PC-9 (cell line): Measurements from ENCODE around the gene OBSCN. TPM values are rescaled to one million over a fixed set of nuclear protein-coding genes. Genes with fewer than 3 reads are reported as not detected.

Experiments used
- BruUV-seq: library from RNA; stranded (reverse); fragments of 400-500 nt; replicated peaks from 2 replicates; lab custom pipeline; 2021; lab: Mats Ljungman, UMichigan
- CTCF ChIA-PET: fragments of 300-600 bp; sonication (Branson Sonifier 250); formaldehyde crosslinking; loops from one replicate; lab custom pipeline; 2022; ENCODE audit warnings: antibody characterized with exemption; lab: Charles Lee
- POLR2A ChIA-PET: fragments of 300-600 bp; sonication (Branson Sonifier 250); formaldehyde crosslinking; loops from one replicate; lab custom pipeline; 2022; ENCODE audit warnings: antibody characterized with exemption; ENCODE audit not compliant: unreplicated experiment; lab: Charles Lee
- DNase-seq, 2 experiments: peaks; one replicate each; pipeline versions ENCODE4 v3.0.0 to v3.0.0-alpha.2; 2015 to 2022; ENCODE audit warnings: mixed read lengths in 1 of 2
- H2AFZ ChIP-seq: fragments of 200-600 bp; sonication (generic); 2 replicates; pipeline ENCODE4 v1.8.1; 2017; ENCODE audit warnings: antibody characterized with exemption
- H3F3A ChIP-seq: fragments of 200-600 bp; sonication (generic); 2 replicates; pipeline ENCODE4 v1.8.1; 2017; ENCODE audit warnings: antibody characterized with exemption, mild to moderate bottlenecking, low read depth; ENCODE audit not compliant: insufficient read depth
- H3K27ac ChIP-seq: fragments of 200-600 bp; sonication (generic); 2 replicates; pipeline ENCODE4 v1.6.1; 2016; ENCODE audit warnings: mixed run types
- H3K27me3 ChIP-seq: fragments of 200-600 bp; sonication (generic); 2 replicates; pipeline ENCODE4 v1.6.1; 2016; ENCODE audit warnings: low read depth, mixed run types; ENCODE audit not compliant: insufficient read depth
- H3K36me3 ChIP-seq: fragments of 200-600 bp; sonication (generic); 2 replicates; pipeline ENCODE4 v1.6.1; 2016; ENCODE audit warnings: low read depth, mixed run types
- H3K4me1 ChIP-seq: fragments of 200-600 bp; sonication (generic); replicated peaks from 2 replicates; pipeline ENCODE4 v1.6.1; 2016; ENCODE audit warnings: mixed run types; ENCODE audit not compliant: insufficient read depth
- H3K4me2 ChIP-seq: fragments of 200-600 bp; sonication (generic); 2 replicates; pipeline ENCODE4 v1.6.1; 2017; ENCODE audit warnings: mixed run types
- H3K4me3 ChIP-seq: fragments of 200-600 bp; sonication (generic); 2 replicates; pipeline ENCODE4 v1.6.1; 2016; ENCODE audit warnings: mixed run types
- H3K79me2 ChIP-seq: fragments of 200-600 bp; sonication (generic); 2 replicates; pipeline ENCODE4 v1.6.1; 2017; ENCODE audit warnings: low read depth, mixed run types
- H3K9me2 ChIP-seq: fragments of 200-600 bp; sonication (generic); 2 replicates; pipeline ENCODE4 v1.8.1; 2017; ENCODE audit warnings: mild to moderate bottlenecking; ENCODE audit not compliant: insufficient read depth
- H3K9me3 ChIP-seq: fragments of 200-600 bp; sonication (generic); 2 replicates; pipeline ENCODE4 v1.8.1; 2016; ENCODE audit warnings: low read depth; ENCODE audit not compliant: insufficient read depth
- H4K20me1 ChIP-seq: fragments of 200-600 bp; sonication (generic); 2 replicates; pipeline ENCODE4 v1.8.1; 2017; ENCODE audit not compliant: insufficient read depth
- CTCF ChIP-seq: fragments of 200-600 bp; sonication (generic); conservative IDR thresholded peaks from 2 replicates; pipeline ENCODE4 v1.6.1; 2017; ENCODE audit warnings: mixed run types, antibody characterized with exemption, mild to moderate bottlenecking, moderate library complexity
- EZH2 ChIP-seq: fragments of 200-600 bp; sonication (generic); IDR thresholded peaks from 2 replicates; pipeline ENCODE4 v1.8.0; 2017; ENCODE audit warnings: antibody characterized with exemption, low read depth
- intact Hi-C: fragments of 100-400 bp; cut with micrococcal nuclease; formaldehyde crosslinking; loops from one replicate; pipeline ENCODE4 v1.10.0; 2022; ENCODE audit not compliant: unreplicated experiment
- total RNA-seq: library from RNA; stranded (reverse); gene quantifications from 2 replicates; pipeline ENCODE4 v1.2.3, GENCODE V29; 2021

OBSCN gene
- total RNA-seq, 1 experiment from 2014 or later: 62.9 TPM

DNA sequence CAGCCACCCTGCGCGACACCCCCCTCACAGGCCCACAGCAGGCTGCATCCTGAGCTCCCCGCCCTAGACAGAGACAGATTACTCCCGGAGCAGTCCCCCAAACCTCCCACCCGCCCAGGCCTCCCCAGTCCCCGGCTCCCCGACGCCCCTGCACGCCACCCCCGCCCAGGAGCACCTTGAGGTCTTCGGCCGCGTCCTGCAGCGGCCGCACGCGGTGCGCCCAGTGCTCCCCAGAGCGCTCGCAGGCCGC, 198.1 kb downstream of the OBSCN start:
- BruUV-seq: no TSS peak
- ChIA-PET CTCF (no interaction called here), POLR2A (interaction anchor here (0.5 to 0.8 kb wide), 3 partner anchors 46 to 80 kb away, joined by 4 to 7 read pairs (median 4); a partner anchor contains a TSS)
- DNase-seq: no peak
- peak overlapping the region; percentile 95 for H3K4me3 ChIP-seq
- no peaks in the 10 kb centered on the region for H3K9me3 ChIP-seq
- no peak overlapping the region for H2AFZ ChIP-seq
- peaks cover 45% of the 10 kb centered on the region for H3K4me1 ChIP-seq
- no peaks in the 10 kb centered on the region for H3K27me3 ChIP-seq
- intact Hi-C loops: loop anchor here (2.0 to 5.0 kb wide), 4 partner anchors 27 to 275 kb away; partner anchors contain the start of gene RNF187
- H3K27ac ChIP-seq: peak overlapping the region; percentile 77
- TF ChIP-seq CTCF (no peak), EZH2 (no peak)
- peaks cover 85% of the 10 kb centered on the region for H3K79me2 ChIP-seq
- peaks cover 48% of the 10 kb centered on the region for H4K20me1 ChIP-seq
- peaks cover 26% of the 10 kb centered on the region for H3K36me3 ChIP-seq
- H3K9me2 ChIP-seq: no peaks in the 10 kb centered on the region
- H3K4me2 ChIP-seq: peak overlapping the region; percentile 95
- H3F3A ChIP-seq: peaks cover 12% of the 10 kb centered on the region; the same call in 1 of the 2 replicates

GRCh38 chr1:228407106-228408040, 199.5 kb downstream of the OBSCN start:
- Histone ChIP-seq H3K4me1 (peaks cover 45% of the 10 kb centered on the region), H3K9me3 (no peaks in the 10 kb centered on the region), H4K20me1 (peaks cover 34% of the 10 kb centered on the region), H3K4me2 (peak overlapping the region; percentile 95), H3K4me3 (peak overlapping the region; percentile 96), H3K36me3 (peaks cover 25% of the 10 kb centered on the region), H3K27ac (peak overlapping the region; percentile 35; the same call in 1 of the 2 replicates), H3K27me3 (no peaks in the 10 kb centered on the region), H3K79me2 (peaks cover 70% of the 10 kb centered on the region), H2AFZ (peak overlapping the region; percentile 73; the same call in 1 of the 2 replicates), H3K9me2 (no peaks in the 10 kb centered on the region), H3F3A (peaks cover 23% of the 10 kb centered on the region; the same call in 1 of the 2 replicates)
- no peak for TF ChIP-seq EZH2
- no peak for TF ChIP-seq CTCF
- POLR2A ChIA-PET: interaction anchor here (0.6 to 1.0 kb wide), 5 partner anchors 8 to 91 kb away, joined by 5 to 26 read pairs (median 18); no protein-coding TSS in a partner anchor
- CTCF ChIA-PET: interaction anchor here (0.6 to 0.9 kb wide), 3 partner anchors 14 to 1473 kb away, joined by 3 to 4 read pairs (median 4); no protein-coding TSS in a partner anchor
- intact Hi-C loops: loop anchor here (1.0 to 5.0 kb wide), 6 partner anchors 9 to 277 kb away; partner anchors contain the start of genes RNF187 and TRIM17
- DNase-seq: peak in 1 of 2 experiments; percentile 46
- BruUV-seq: TSS peak; percentile 60

- Histone ChIP-seq H3K36me3 (peaks cover 22% of the 10 kb centered on the region), H3K4me1 (peaks cover 54% of the 10 kb centered on the region), H2AFZ (no peak overlapping the region), H3K9me3 (no peaks in the 10 kb centered on the region), H4K20me1 (peaks cover 25% of the 10 kb centered on the region), H3F3A (peaks cover 30% of the 10 kb centered on the region), H3K27me3 (no peaks in the 10 kb centered on the region), H3K9me2 (no peaks in the 10 kb centered on the region), H3K79me2 (peaks cover 61% of the 10 kb centered on the region), H3K4me2 (peak overlapping the region; percentile 95), H3K4me3 (peak overlapping the region; percentile 96; the same call in 1 of the 2 replicates), H3K27ac (no peak overlapping the region; the same call in 1 of the 2 replicates)
- ChIA-PET CTCF (no interaction called here), POLR2A (no interaction called here)
- no peak for DNase-seq
- TF ChIP-seq CTCF (no peak), EZH2 (no peak)
- intact Hi-C loops: loop anchor here (5.0 kb wide), 1 partner anchor 94 kb away; no protein-coding TSS in a partner anchor
- BruUV-seq: no TSS peak
These were observed 200.4 kb downstream of the OBSCN start for GRCh38 chr1:228408041-228408868.
